ENCODE data around the gene OVOL3. TPM values are rescaled to one million over a fixed set of nuclear protein-coding genes. Genes with fewer than 3 reads are reported as not detected.

The OVOL3 gene
- total RNA-seq, 2 experiments from 2014 or later, result not detected

DNA sequence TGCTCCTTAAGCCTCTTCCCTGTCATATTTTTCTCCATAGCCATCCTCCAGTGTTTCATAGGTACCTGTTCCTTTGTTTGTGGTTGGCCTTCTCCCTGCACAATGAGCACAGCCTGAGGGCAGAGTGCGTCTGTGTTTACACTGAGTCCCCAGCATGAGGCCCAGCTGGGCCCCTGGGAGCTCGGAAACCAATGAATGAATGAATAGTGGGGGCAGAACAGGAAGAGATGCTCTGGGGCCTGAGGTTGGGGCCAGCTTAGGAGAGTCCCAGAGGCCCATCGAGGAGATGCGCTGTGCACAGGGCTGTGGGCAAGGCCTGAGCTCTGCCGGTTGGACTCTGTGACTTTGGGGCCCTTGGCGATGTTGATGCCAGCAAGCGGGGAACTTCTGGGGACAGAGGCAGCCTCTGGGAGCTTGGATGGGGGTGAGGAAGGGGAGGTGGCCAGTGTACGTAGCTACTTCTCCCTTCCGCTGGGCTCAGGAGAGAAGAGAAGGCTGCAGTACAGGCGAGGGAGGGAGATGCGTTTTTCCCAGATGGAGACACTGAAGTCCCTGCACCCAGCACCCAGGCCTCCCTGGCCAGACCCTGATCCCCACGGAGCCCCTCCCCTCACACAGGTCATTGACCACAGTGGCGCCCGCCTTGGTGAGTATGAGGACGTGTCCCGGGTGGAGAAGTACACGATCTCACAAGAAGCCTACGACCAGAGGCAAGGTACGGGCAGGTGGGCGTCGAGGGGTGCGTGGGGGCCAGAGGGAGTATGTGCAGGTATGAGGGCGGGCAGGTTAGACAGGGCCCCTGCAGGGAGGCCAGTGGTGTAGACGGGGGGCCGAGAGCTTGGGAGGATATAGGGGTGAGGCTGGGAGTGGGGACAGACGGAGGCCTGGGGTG, 9.4 kb downstream of the OVOL3 start:
- POLR2A ChIA-PET, result no interaction called here

GRCh38 chr19:36120984-36121358, 10.0 kb downstream of the OVOL3 start:
- ChIA-PET CTCF (ENCODE audit: unreplicated experiment) (no interaction called here), POLR2A (no interaction called here)
- Histone ChIP-seq H3K27ac (ENCODE audit: low read depth, low read length, poor library complexity, severe bottlenecking) (no peak overlapping the region), H3K79me2 (ENCODE audit: insufficient read depth, low read depth, low read length) (peaks cover 4% of the 10 kb centered on the region; the same call in 1 of the 2 replicates), H3K9me3 (ENCODE audit: low read length) (no peaks in the 10 kb centered on the region), H3K4me2 (ENCODE audit: low read length) (no peak overlapping the region), H2AFZ (ENCODE audit: low read length) (no peak overlapping the region), H3K4me1 (ENCODE audit: insufficient read depth, low read length, poor library complexity, severe bottlenecking) (peaks cover 9% of the 10 kb centered on the region), H3K9me2 (ENCODE audit: insufficient read depth, low read length) (no peaks in the 10 kb centered on the region), H3K4me3 (ENCODE audit: low read depth, low read length, poor library complexity, severe bottlenecking) (no peak overlapping the region), H4K20me1 (ENCODE audit: insufficient read depth, low read length) (no peaks in the 10 kb centered on the region), H3K36me3 (ENCODE audit: insufficient read depth, low read length) (peaks cover 51% of the 10 kb centered on the region)
- no peak for DNase-seq (ENCODE audit: low spot score)
- no peak for TF ChIP-seq EZH2phosphoT487 (IDR thresholded peaks at IDR 0.05; ENCODE audit: borderline replicate concordance, low read depth, low read length)
- TF ChIP-seq, protein P1, sequence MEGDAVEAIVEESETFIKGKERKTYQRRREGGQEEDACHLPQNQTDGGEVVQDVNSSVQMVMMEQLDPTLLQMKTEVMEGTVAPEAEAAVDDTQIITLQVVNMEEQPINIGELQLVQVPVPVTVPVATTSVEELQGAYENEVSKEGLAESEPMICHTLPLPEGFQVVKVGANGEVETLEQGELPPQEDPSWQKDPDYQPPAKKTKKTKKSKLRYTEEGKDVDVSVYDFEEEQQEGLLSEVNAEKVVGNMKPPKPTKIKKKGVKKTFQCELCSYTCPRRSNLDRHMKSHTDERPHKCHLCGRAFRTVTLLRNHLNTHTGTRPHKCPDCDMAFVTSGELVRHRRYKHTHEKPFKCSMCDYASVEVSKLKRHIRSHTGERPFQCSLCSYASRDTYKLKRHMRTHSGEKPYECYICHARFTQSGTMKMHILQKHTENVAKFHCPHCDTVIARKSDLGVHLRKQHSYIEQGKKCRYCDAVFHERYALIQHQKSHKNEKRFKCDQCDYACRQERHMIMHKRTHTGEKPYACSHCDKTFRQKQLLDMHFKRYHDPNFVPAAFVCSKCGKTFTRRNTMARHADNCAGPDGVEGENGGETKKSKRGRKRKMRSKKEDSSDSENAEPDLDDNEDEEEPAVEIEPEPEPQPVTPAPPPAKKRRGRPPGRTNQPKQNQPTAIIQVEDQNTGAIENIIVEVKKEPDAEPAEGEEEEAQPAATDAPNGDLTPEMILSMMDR (conservative IDR thresholded peaks at IDR 0.05; ENCODE audit: low read length), result no peak
- no TSS peak for BruUV-seq (replicated peaks)
- intact Hi-C loops (cut with micrococcal nuclease; ENCODE audit: unreplicated experiment), result loop anchor here (10.0 kb wide), 1 partner anchor 374 kb away; no protein-coding TSS in a partner anchor

More for the DNA sequence above, 9.4 kb downstream of the OVOL3 start:
- intact Hi-C loops (cut with micrococcal nuclease; ENCODE audit: unreplicated experiment), result loop anchor here (10.0 kb wide), 1 partner anchor 374 kb away; no protein-coding TSS in a partner anchor
- no peak overlapping the region for H3K27ac ChIP-seq (ENCODE audit: low read depth, low read length, poor library complexity, severe bottlenecking)
- BruUV-seq (replicated peaks), result no TSS peak
- H4K20me1 ChIP-seq (ENCODE audit: insufficient read depth, low read length), result no peaks in the 10 kb centered on the region
- peaks cover 9% of the 10 kb centered on the region for H3K4me1 ChIP-seq (ENCODE audit: insufficient read depth, low read length, poor library complexity, severe bottlenecking)
- H3K4me2 ChIP-seq (ENCODE audit: low read length), result no peak overlapping the region
- TF ChIP-seq, protein P1 (conservative IDR thresholded peaks at IDR 0.05; ENCODE audit: low read length), result no peak
- TF ChIP-seq EZH2phosphoT487 (IDR thresholded peaks at IDR 0.05; ENCODE audit: borderline replicate concordance, low read depth, low read length), result no peak
- no peaks in the 10 kb centered on the region for H3K9me2 ChIP-seq (ENCODE audit: insufficient read depth, low read length)
- CTCF ChIA-PET (ENCODE audit: unreplicated experiment), result no interaction called here
- peaks cover 5% of the 10 kb centered on the region; the same call in 1 of the 2 replicates for H3K79me2 ChIP-seq (ENCODE audit: insufficient read depth, low read depth, low read length)
- no peak overlapping the region for H3K4me3 ChIP-seq (ENCODE audit: low read depth, low read length, poor library complexity, severe bottlenecking)
- DNase-seq (ENCODE audit: low spot score), result no peak
- no peaks in the 10 kb centered on the region for H3K9me3 ChIP-seq (ENCODE audit: low read length)
- H2AFZ ChIP-seq (ENCODE audit: low read length), result no peak overlapping the region
- H3K36me3 ChIP-seq (ENCODE audit: insufficient read depth, low read length), result peaks cover 45% of the 10 kb centered on the region

All from OCI-LY7 (cell line).